IPS-20b (cell line): ENCODE data around the gene RBM8A.

Source experiments
- H3K27ac ChIP-seq: one replicate; pipeline ENCODE4 v1.5.1; 2013; ENCODE audit warnings: low read length
- H3K27me3 ChIP-seq: 2 replicates; pipeline ENCODE4 v1.6.1; 2013; ENCODE audit warnings: mild to moderate bottlenecking, low read length, inconsistent platforms; ENCODE audit not compliant: insufficient read depth
- H3K36me3 ChIP-seq: 2 replicates; pipeline ENCODE4 v1.6.1; 2013; ENCODE audit warnings: low read depth, mild to moderate bottlenecking, inconsistent platforms, low read length, moderate library complexity; ENCODE audit not compliant: insufficient read depth
- H3K4me1 ChIP-seq: 2 replicates; pipeline ENCODE4 v1.6.1; 2013; ENCODE audit warnings: mild to moderate bottlenecking, control low read depth, inconsistent platforms, low read length, moderate library complexity; ENCODE audit not compliant: insufficient read depth
- H3K4me3 ChIP-seq: 2 replicates; pipeline ENCODE4 v1.5.1; 2013; ENCODE audit warnings: mild to moderate bottlenecking, low read length, inconsistent platforms
- H3K9ac ChIP-seq: 2 replicates; pipeline ENCODE4 v1.6.1; 2013; ENCODE audit warnings: low read depth, mild to moderate bottlenecking, inconsistent platforms, low read length, moderate library complexity
- H3K9me3 ChIP-seq: 2 replicates; pipeline ENCODE4 v1.6.1; 2013; ENCODE audit warnings: mild to moderate bottlenecking, low read depth, low read length, inconsistent platforms; ENCODE audit not compliant: insufficient read depth

RBM8A gene

GRCh38 chr1:145927063-145927886 lies at the start of gene RBM8A:
RBM8A (minus strand) TSS chr1:145927484; CDS start chr1:145927426, 58 bp downstream.
- Histone ChIP-seq H3K27ac (peak within 1 kb of the TSS; percentile 77), H3K36me3 (peaks cover 30% of the 10 kb centered on the region), H3K4me1 (peaks cover 4% of the 10 kb centered on the region; the same call in 1 of the 2 replicates), H3K4me3 (peak within 1 kb of the TSS; percentile 76), H3K9ac (peak within 1 kb of the TSS; percentile 98), H3K27me3 (no peaks in the 10 kb centered on the region), H3K9me3 (no peaks in the 10 kb centered on the region)

- Histone ChIP-seq H3K9ac (no peak overlapping the region), H3K4me1 (peaks cover 31% of the 10 kb centered on the region)
These were observed 49.7 kb upstream of the RBM8A start for GRCh38 chr1:145977016-145977415.

GRCh38 chr1:145975216-145975615 lies 47.9 kb upstream of the RBM8A start:
- no peaks in the 10 kb centered on the region for H3K9me3 ChIP-seq
- no peak overlapping the region for H3K9ac ChIP-seq

More at GRCh38 chr1:145977016-145977415, 49.7 kb upstream of the RBM8A start:
- no peaks in the 10 kb centered on the region for H3K27me3 ChIP-seq
- H3K27ac ChIP-seq, result no peak overlapping the region
- no peaks in the 10 kb centered on the region for H3K9me3 ChIP-seq
- H3K4me3 ChIP-seq, result peak overlapping the region; percentile 38; the same call in 1 of the 2 replicates
- H3K36me3 ChIP-seq, result no peaks in the 10 kb centered on the region

GRCh38 chr1:145974721-145975120 lies 47.4 kb upstream of the RBM8A start:
- Histone ChIP-seq H3K9me3 (no peaks in the 10 kb centered on the region), H3K36me3 (no peaks in the 10 kb centered on the region), H3K4me1 (peaks cover 22% of the 10 kb centered on the region), H3K9ac (no peak overlapping the region), H3K27me3 (no peaks in the 10 kb centered on the region), H3K27ac (no peak overlapping the region), H3K4me3 (no peak overlapping the region)

More at GRCh38 chr1:145975216-145975615, 47.9 kb upstream of the RBM8A start:
- Histone ChIP-seq H3K36me3 (no peaks in the 10 kb centered on the region), H3K27ac (no peak overlapping the region), H3K4me1 (peaks cover 27% of the 10 kb centered on the region), H3K27me3 (no peaks in the 10 kb centered on the region), H3K4me3 (no peak overlapping the region)

- no peaks in the 10 kb centered on the region for H3K36me3 ChIP-seq
- H3K9ac ChIP-seq, result no peak overlapping the region
- H3K27me3 ChIP-seq, result no peaks in the 10 kb centered on the region
- no peaks in the 10 kb centered on the region for H3K9me3 ChIP-seq
- H3K27ac ChIP-seq, result no peak overlapping the region
- H3K4me1 ChIP-seq, result peaks cover 5% of the 10 kb centered on the region; the same call in 1 of the 2 replicates
- no peak overlapping the region for H3K4me3 ChIP-seq
These were observed 45.3 kb upstream of the RBM8A start for GRCh38 chr1:145972580-145972979.

GRCh38 chr1:145967288-145967687 lies 40.0 kb upstream of the RBM8A start:
- Histone ChIP-seq H3K27ac (no peak overlapping the region), H3K4me1 (peaks cover 10% of the 10 kb centered on the region), H3K9me3 (no peaks in the 10 kb centered on the region), H3K36me3 (no peaks in the 10 kb centered on the region), H3K27me3 (peaks cover 25% of the 10 kb centered on the region), H3K4me3 (no peak overlapping the region), H3K9ac (no peak overlapping the region)

- H3K9ac ChIP-seq, result peak overlapping the region; percentile 63; the same call in 1 of the 2 replicates
- no peak overlapping the region for H3K27ac ChIP-seq
- peaks cover 10% of the 10 kb centered on the region for H3K4me1 ChIP-seq
These were observed 37.9 kb upstream of the RBM8A start for GRCh38 chr1:145965119-145965744.

GRCh38 chr1:145964328-145965118 lies 37.2 kb upstream of the RBM8A start, which contains the start of the genes ANKRD34A and POLR3GL:
ANKRD34A (minus strand) TSS chr1:145964575; CDS start chr1:145961759, 2,816 bp downstream.
POLR3GL (plus strand) TSS chr1:145964690; CDS start chr1:145974866, 10,176 bp downstream.
- Histone ChIP-seq H3K27ac (no peak within 1 kb of the TSS), H3K9me3 (no peaks in the 10 kb centered on the region), H3K4me3 (peak within 1 kb of the TSS; percentile 78), H3K9ac (peak within 1 kb of the TSS; percentile 63; the same call in 1 of the 2 replicates), H3K27me3 (peaks cover 53% of the 10 kb centered on the region), H3K36me3 (no peaks in the 10 kb centered on the region), H3K4me1 (peaks cover 10% of the 10 kb centered on the region)

More at GRCh38 chr1:145965119-145965744, 37.9 kb upstream of the RBM8A start:
- Histone ChIP-seq H3K9me3 (no peaks in the 10 kb centered on the region), H3K4me3 (peak overlapping the region; percentile 78), H3K36me3 (no peaks in the 10 kb centered on the region), H3K27me3 (peaks cover 46% of the 10 kb centered on the region)

- Histone ChIP-seq H3K27ac (no peak overlapping the region), H3K9me3 (no peaks in the 10 kb centered on the region), H3K27me3 (peaks cover 63% of the 10 kb centered on the region), H3K9ac (no peak overlapping the region), H3K4me3 (peak overlapping the region; percentile 78), H3K36me3 (no peaks in the 10 kb centered on the region), H3K4me1 (peaks cover 11% of the 10 kb centered on the region)
These were observed 36.2 kb upstream of the RBM8A start for GRCh38 chr1:145963265-145964019.

- H3K27me3 ChIP-seq, result peaks cover 68% of the 10 kb centered on the region
These were observed 35.1 kb upstream of the RBM8A start for GRCh38 chr1:145962157-145963102.

More at GRCh38 chr1:145962157-145963102, 35.1 kb upstream of the RBM8A start:
- Histone ChIP-seq H3K9ac (no peak overlapping the region), H3K27ac (no peak overlapping the region), H3K9me3 (no peaks in the 10 kb centered on the region), H3K36me3 (no peaks in the 10 kb centered on the region), H3K4me1 (peaks cover 15% of the 10 kb centered on the region), H3K4me3 (peak overlapping the region; percentile 84)
